NCI-H82 treated with DMSO at 0.1 percent for 48 hours (cell line): Measurements from ENCODE around the gene PDE2A.
A peak's percentile ranks its signal among the peaks of the same experiment; 100 is the strongest.
"Not testable (repeated sequence)": the region's sequence is repeated elsewhere in the genome, so short reads cannot be mapped to it uniquely, and the experiment has no call there.

Experiments
- DNase-seq: peaks from one replicate; lab custom pipeline; 2025; ENCODE audit not compliant: unreplicated experiment; lab: John Stamatoyannopoulos, UW

The PDE2A gene

DNA sequence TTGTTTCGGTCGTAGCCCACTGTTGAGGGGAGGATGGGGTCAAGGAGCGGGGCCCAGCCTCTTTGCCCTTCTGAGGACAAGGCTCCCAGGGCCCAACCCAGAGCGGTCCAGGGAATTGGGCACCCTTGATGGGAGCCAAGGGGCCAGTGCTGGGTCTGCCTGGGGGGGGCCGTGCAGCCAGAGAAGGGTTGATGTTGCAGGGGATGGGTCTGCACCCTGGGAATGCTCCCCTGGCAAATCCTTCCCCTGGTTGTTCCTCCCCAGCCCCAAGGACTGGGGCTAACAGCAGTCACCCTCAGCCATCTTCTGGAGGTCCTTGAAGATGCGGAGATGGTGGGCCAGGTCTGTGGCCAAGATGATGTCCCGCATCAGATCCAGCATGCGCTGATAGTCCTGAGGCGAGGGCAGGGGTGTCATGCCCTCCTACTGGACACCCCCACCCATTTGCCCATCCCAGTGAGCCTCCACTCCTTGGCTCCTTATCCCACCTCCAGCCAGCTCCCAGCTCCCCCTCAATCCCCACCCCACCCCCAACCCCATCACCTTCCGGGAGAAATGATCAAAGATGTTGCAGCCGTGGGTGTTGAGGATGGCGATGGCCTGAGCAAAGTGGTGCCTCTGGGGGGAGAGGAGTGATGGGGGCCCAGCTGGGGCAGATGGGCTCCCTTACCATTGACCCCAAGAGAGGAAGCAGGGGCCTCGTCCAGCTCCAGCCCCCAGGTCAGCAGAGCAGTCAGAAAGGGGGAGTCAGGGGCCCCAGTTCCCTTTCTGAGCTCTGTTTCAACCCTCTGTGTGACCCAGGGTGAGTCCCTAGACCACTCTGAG lies 95.0 kb downstream of the PDE2A start:
- no peak for DNase-seq

DNA sequence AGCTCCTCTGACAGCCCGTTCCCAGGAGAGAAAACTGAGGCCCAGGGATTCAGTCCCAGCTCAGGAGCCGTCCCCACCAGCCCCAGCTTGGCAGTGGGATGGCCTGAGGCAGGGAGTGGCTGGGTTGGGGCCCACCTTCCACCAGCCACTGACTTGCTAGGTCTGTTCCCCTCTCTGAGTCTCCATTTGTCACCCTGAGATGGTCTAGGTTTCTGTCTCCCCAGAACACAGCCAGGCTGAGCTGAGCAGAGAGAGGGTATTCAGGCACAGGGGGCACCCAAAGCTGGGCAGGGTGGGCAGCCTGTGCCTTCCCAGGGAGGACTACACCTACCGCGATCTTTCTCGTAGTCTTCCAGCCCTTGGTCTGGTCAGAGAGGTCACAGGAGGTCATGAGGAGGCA lies 95.7 kb downstream of the PDE2A start:
- DNase-seq = no peak

DNA sequence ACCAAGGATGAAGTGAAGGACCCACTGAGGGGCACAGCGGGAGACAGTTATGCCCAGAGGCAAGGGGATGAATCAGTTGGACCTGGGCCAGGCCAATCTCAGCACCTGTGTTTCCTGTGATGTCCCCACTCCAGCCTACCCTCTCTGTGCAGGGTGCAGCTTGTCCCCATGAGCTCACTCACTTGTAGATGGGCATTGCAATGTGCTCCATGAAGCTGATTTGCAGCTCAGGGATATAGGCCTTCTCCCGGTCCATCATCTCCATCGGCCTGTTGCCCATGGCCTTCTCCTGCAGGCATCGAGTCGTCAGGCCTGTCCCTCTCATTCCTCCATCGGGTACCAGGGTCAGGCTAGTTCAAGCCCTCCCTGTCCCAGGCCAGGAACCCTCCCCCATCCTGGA lies 96.2 kb downstream of the PDE2A start:
- DNase-seq = no peak

DNA sequence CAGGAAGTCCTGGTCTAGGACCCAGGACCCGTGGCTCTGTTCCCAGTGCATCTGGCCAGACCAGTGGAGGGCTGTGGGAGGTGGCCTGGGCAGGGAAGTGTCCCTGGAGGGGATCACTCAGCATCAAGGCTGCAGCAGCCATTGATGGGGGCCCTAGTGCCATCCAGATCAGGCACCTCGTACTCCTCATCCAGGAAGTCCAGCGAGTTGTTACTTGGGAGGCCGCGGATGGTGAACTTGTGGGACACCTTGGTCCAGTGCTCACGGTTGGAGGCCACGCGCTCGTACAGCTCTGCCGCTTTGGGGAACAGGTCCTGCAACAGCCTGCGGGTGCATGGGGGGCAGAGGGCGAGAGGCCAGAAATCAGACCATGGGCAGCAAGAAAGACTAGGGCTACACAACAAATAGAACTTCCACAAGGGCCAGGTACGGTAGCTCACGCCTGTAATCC lies 96.9 kb downstream of the PDE2A start:
- no peak for DNase-seq

DNA sequence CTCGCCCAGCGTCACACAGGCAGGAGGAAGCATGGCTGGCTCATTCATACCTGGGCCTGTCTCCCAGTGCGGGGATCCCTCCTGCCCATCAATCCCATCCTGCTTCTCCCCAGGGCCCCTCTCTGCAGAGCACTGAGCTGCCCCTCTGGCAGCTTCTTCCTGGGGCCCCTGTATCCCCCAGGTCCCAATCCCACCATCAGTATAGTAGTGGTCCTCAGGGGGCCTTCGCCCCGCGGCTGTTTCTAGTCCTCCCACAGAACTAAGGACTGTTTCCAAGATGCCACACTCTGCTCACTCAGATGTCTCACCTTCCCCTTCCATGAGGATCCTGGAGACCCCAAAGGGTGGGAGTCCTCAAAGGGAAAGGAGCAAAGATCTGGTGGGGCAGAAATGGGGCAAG lies 97.6 kb downstream of the PDE2A start:
- DNase-seq = no peak

DNA sequence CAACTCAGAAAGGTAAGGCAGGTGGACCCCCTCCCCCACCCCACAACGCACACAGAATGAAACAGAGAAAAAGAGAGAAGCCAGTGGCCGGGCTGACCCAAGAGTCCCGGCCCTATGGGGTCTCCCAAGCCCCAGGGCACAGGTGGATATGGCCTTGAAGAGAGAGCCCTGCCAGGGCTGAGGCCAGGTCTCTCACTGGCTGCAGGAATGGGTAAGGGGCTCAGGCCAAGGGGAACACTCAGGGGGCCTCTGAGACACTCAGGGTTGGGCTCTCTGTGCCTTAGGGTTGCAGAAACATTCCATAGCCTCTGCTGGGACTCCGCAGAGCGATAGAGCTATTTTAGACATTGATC lies 98.0 kb downstream of the PDE2A start:
- DNase-seq = no peak

DNA sequence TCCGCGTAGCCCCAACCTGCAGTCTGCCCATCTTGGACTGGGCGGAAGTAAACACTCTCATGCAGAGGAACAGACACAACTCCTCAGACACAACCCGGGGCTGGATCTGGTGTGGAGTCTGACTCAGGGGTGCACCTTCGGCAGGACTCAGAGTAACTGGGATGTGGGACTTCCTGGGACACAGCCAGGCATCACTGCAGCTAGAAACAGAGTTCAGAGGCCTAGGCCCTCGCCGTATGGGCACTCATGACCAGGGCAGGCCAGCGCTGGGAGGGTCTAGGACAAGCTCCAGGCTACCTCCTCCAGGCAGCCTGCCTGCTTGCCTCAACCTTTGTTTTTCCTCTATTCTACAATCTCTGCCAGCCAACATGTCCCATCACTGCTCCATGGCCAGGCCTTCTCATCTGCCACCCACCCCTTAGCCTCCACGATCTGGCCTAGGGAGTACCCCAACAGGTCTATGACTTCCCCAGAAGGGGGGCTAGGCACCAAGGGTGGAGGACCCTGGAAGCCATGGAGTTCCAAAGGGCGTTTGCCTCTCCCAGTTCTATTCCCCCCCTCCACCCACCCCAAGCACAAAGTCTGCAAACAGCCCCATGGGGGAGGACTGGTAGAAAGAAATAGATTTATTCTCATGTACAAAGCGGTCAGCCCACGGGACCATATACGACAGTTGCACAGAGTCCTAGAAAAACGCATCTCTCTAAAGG lies 98.5 kb downstream of the PDE2A start:
- no peak for DNase-seq

DNA sequence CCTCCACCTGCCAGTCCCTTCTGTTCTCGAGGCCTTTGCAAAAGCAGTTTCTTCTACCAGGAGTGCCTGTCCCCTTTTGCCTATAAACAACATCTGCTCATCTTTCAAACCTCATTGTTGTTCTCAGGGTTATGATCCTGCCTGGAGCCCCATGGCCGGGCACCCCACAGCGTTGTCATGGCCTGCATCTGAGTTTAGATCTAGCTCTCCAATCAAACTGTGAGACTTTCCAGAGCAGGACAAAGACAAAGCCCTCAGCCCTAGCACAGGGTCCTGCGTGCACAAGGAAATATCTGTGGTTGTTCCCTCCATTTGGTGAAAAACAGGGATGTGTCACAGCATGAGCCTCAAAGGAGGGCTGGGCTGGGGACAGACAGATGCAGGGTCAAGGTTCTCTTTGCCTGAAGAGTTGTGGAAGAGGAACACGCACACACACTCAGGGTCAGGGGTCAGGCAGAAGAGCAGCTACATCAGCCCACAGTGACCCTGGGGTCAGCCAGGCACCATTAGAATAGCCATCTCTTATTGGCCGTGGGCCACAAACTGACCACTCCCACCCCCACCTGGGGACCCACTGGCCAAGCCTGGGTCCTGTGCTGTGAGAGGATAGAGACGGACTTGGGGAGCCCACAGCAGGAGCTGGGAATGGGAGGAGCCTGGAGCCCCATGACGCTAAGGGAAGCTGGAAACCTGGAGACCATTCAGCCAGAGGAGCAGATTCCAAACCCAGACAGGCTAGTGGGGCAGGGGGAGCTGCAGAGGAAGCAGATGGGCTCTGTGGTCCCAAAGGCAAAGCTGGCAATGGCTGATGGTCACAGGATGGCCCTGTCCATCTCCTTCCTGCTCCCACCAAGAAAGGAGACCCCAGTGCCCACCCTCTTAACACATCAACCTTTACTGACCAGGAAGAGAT lies 99.4 kb downstream of the PDE2A start:
- no peak for DNase-seq

DNA sequence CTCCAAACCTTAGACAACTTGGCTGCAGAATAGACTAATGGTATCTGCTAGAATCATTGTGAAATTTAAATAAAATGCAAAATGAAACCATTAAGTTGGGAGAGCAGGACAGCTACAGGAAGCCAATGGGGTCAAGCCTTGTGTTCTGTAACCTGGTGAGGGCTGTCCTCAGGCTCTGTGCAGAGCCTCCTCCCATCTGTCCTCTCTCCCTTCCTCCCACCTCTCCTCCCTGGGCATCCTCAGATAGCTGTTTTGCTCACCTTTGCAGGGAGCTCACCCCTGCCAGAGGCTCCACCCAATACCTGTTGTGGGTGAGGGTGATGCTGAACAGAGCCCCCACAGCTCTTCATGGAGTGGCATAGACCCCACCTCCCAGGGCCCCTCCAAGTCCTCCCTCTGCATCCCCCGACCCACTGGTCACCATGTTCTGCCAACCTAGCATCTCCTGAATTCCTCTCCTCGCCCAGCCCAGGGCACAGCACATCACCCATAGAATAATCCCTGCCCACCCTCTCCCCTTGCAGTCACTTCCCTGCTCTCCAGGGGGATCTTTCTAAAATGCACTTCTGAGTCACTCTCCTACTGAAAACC lies 100.3 kb downstream of the PDE2A start:
- DNase-seq = no peak

DNA sequence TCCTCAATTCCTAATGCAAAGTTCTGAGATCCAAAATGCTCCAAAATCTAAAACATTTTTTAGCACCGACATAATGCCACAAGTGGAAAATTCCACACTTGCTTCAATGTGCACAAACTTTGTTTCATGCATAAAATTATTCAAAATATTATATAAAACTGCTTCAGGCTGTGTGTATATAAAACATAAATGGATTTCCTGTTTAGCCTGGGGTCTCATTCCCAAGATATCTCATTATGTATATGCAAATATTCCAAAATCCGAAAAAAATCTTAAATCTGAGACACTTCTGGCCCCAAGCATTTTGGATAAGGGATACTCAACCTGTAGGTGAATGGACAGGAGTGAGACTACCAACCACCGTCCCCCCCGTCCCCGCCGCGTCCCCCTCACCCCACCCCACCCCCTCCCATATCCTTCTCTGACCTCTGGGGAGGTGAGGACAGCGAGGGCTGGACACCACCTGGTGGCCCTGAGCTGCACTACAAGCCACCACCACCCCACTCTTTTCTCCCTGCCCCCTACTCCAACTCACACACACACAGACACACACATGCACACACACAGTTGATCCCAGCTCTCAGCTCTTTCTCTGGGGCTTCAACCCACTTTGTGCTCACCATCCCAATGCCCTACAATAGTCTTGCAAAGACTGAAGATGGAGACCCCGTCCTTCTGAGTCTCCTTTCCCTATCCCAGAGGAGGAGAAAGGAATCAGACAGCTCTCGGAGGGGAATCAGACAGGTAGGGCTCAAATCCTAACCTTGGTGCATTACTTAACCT lies 101.0 kb downstream of the PDE2A start:
- DNase-seq = peak; percentile 5

DNA sequence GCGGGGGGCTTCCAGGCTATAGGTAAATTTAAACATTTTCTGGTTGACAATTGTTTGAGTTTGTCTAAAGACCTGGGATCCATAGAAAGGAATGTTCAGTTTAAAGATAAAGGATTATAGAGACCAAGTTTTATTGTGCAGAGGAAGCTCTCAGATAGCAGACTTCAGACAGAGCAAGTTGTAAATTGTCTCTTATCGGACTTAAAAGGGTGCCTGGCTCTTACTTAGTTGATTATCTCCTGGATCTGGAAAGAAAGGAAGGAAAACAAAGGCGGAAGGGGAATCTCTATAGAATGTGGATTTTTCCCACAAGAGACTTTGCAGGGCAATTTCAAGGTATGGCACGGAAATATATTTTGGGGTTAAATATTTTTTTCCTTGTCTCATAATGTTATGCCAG lies 101.7 kb downstream of the PDE2A start:
- DNase-seq = not testable (repeated sequence)

DNA sequence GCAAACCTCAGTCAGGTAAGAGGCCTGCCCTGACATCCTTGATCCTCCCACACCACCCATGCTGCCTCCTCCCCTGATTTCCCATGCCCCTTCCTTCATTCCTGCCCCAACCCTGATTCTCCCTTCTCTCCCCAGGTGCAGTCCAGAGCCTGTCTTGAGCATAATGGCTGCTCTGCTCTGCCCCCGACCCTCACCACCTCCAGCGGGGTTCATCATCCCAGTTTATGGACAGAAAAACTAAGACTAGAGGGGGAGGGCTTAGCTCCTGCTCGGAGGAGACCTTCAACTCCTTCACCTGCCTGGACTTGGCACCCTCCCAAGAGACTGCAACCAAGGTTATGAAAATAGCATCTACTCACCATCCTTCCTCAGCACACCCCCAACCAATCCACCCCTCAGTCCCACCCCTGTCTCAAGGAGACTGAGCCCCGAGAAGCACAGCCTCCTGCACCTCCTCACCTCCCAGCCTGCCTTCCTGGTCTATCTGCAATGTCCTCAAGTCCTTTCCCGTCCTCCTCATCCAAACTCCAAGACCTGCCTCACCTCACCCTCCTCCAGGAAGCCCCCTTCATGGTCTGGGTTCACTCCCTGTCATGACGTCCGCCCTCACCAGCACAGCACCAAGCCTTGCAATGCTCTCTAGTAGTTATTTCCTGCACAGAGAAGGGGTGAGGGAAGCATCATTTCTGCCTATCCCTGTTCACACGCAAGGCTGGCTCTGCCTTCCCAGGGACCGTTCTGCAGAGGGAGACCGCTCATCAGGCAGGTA lies 103.1 kb downstream of the PDE2A start:
- DNase-seq = no peak

DNA sequence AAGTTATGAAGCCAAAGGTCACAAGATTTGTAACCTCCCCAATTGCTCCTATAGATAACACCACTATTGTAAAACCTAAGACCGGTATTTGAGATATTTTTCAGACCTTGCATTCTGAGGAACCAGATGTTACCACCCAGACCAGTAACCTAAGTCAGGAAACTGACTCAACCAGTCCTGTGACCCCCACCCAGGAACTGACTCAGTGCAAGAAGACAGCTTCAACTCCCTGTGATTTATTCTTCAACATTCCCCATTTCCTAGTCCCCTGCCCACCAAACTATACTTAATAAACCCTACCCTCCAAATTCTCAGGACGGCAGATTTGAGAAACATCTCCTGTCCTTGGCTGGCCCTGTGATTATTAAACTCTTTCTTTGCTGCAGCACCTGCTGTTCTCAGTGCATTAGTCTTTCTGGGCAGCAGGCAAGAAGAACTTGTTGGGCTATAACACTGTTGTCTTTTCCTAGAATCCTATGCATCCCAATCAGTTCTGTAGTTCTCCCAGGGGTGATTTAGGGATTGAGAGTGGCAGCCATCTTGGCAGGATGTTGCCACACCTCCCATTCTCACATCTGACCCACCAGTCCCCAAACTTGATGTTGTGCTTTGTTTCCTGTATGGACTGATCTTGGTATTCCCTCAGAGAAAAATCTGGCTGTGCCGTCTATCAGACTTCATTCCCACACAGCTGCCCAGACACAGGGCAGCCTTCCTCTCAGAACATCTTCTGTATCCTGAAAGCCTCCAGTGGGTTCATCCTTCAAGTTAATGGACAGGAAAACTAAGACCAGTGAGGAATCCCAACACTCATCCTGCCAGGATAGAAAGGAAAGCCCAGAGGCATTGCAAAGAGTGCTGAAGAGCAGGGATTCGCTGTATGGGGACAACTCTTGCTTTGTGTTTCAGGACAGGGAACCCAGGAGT lies 104.0 kb downstream of the PDE2A start:
- DNase-seq = no peak

DNA sequence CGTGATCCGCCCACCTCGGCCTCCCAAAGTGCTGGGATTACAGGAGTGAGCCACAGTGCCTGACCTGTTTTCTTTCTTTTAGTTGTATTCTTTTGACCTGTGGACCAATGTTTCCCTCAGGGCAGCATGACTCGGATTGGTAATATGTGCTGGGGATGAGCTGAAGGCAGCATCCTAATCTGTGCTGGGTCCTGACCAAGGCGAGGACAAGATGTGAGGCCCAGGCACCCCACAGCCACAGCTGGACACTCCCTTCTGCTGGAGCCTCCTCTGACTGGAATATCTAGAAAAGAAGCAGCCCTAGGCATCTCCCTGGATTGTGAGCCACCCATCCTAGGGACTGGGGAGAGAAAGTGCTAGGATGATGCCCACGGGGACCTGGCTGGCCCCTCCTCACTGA lies 105.4 kb downstream of the PDE2A start:
- no peak for DNase-seq

DNA sequence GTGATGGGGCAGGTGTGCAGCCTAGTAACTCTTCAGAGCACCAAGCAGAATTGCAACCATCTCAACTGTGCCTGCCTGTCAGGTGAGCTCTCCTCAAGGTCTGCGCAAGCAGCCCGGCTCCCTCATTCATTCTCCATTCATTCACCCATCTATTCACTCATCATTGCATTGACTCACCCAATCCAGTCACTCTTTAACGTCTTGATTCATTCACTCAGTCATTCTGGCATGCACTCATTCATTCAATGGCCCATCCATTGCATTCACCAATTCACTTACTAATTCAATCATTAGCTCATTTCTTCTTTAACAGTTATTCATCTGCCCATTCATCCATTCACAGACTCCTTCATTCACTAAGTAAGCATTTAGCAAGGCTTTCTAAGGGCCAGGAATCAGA lies 111.8 kb downstream of the PDE2A start:
- no peak for DNase-seq

DNA sequence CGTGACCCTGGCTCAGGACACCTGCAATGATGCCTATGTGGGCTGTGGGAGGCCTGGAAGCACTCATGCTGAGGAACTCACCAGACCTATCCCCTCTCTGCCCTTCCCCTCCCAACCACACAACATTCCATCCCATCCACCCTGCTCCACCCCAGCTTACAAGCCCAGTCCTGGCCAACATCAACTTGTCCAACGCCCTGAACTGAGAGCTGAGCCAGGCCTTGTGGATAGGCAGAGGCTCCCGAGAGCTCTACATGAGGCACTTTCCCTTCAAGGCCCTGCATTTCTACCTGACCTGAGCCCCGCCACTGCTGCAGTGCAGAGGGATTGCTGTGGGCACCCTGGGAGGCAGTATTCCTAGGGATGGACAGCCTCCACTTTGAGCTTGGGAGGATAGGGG lies 112.4 kb downstream of the PDE2A start:
- DNase-seq = no peak

DNA sequence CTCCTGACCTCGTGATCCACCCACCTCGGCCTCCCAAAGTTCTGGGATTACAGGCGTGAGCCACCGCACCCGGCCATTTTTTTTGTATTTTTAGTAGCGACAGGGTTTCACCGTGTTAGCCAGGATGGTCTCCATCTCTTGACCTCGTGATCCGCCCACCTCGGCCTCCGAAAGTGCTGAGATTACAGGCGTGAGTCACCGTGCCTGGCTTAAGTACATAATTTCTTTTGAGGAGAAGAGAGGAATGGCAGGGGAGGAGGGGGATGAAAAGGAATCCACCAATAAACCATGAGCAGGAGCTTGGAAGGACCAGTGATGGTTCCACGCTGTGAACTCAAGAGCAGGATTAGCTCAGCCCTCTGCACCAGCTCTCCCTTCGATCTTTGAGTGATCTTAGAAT lies 113.4 kb downstream of the PDE2A start:
- DNase-seq = not testable (repeated sequence)

DNA sequence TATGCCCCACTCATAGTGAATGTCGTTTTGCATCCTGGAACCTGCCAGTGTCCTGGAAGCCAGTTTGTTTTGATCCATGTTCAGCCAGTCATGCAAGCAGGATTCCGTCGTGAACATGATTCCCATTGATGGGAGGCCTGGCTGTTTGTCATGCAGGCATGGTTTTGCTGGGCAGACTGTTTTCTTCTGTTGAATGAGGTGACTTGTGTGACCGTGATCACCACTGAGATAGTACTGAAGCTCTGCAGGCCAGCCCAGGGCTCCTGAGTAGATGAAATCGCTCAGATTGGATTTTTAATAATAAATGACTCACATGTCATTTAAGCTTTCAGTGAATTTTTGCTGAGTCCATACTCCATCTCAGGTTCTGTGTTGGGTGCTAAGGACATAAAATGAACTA lies 117.8 kb downstream of the PDE2A start:
- DNase-seq = no peak
